Vagina (tissue), 2 donors: ENCODE data around the gene SLC7A8.

Experiments used
- CTCF ChIP-seq, 3 experiments: fragments of 450-650 bp in 2 of 3; fragments of 200-600 bp in 1 of 3; sonication (generic) in 1 of 3; IDR thresholded peaks; one replicate each; pipeline ENCODE4 v1.5.1; 2017 to 2019; ENCODE audit warnings: antibody characterized with exemption in 3 of 3, mild to moderate bottlenecking in 2 of 3, moderate library complexity in 2 of 3
- POLR2A ChIP-seq, 2 donors: fragments of 450-650 bp; IDR thresholded peaks; one replicate each; pipeline ENCODE4 v1.6.1; 2017; ENCODE audit warnings: antibody characterized with exemption in 2 of 2, mild to moderate bottlenecking in 2 of 2, moderate library complexity in 2 of 2

- TF ChIP-seq CTCF (IDR thresholded peaks at IDR 0.05), result no peak
- TF ChIP-seq POLR2A (IDR thresholded peaks at IDR 0.05), result no peak
These were observed 16.2 kb downstream of the SLC7A8 start for GRCh38 chr14:23167116-23167847.
